Hepatocyte (in vitro differentiated cells): ENCODE data around the gene MSX1. TPM values are rescaled to one million over a fixed set of nuclear protein-coding genes. Genes with fewer than 3 reads are reported as not detected.

Experiments used
- DNase-seq: peaks from one replicate; pipeline ENCODE4 v3.0.0-alpha.2; 2016; ENCODE audit warnings: low spot score
- H2AFZ ChIP-seq: fragments of 200-600 bp; sonication (generic); 2 replicates; pipeline ENCODE4 v1.6.0; 2016; ENCODE audit warnings: antibody characterized with exemption, mild to moderate bottlenecking
- H3K27ac ChIP-seq: fragments of 200-600 bp; sonication (generic); 2 replicates; pipeline ENCODE4 v1.5.1; 2016; ENCODE audit warnings: mild to moderate bottlenecking
- H3K27me3 ChIP-seq: fragments of 200-600 bp; sonication (generic); 2 replicates; pipeline ENCODE4 v1.6.1; 2016
- H3K36me3 ChIP-seq: fragments of 200-600 bp; sonication (generic); replicated peaks from 2 replicates; pipeline ENCODE4 v1.5.1; 2016; ENCODE audit warnings: low read depth; ENCODE audit not compliant: insufficient read depth
- H3K4me1 ChIP-seq: fragments of 200-600 bp; sonication (generic); 2 replicates; pipeline ENCODE4 v1.5.1; 2016; ENCODE audit warnings: mild to moderate bottlenecking, moderate library complexity; ENCODE audit not compliant: insufficient read depth
- H3K4me2 ChIP-seq: fragments of 200-600 bp; sonication (generic); 2 replicates; pipeline ENCODE4 v1.6.0; 2016
- H3K4me3 ChIP-seq: fragments of 200-600 bp; sonication (generic); 2 replicates; pipeline ENCODE4 v1.5.1; 2016; ENCODE audit warnings: mild to moderate bottlenecking
- H3K79me2 ChIP-seq: fragments of 200-600 bp; sonication (generic); 2 replicates; pipeline ENCODE4 v1.6.0; 2017; ENCODE audit warnings: mild to moderate bottlenecking
- H3K9me2 ChIP-seq: fragments of 200-600 bp; sonication (generic); replicated peaks from 2 replicates; pipeline ENCODE4 v1.6.0; 2017; ENCODE audit warnings: mild to moderate bottlenecking; ENCODE audit not compliant: insufficient read depth
- H3K9me3 ChIP-seq: fragments of 200-600 bp; sonication (generic); 2 replicates; pipeline ENCODE4 v1.5.1; 2016; ENCODE audit warnings: low read depth, mild to moderate bottlenecking
- H4K20me1 ChIP-seq: fragments of 200-600 bp; sonication (generic); 2 replicates; pipeline ENCODE4 v1.6.0; 2016; ENCODE audit warnings: mild to moderate bottlenecking; ENCODE audit not compliant: insufficient read depth, poor library complexity, severe bottlenecking
- EZH2 ChIP-seq: fragments of 200-600 bp; sonication (generic); IDR thresholded peaks from 2 replicates; pipeline ENCODE4 v1.6.1; 2016; ENCODE audit warnings: antibody characterized with exemption, mild to moderate bottlenecking, borderline replicate concordance
- EZH2phosphoT487 ChIP-seq: fragments of 200-600 bp; sonication (generic); IDR thresholded peaks from one replicate; pipeline ENCODE4 v1.6.1; 2018; ENCODE audit warnings: antibody characterized with exemption, mild to moderate bottlenecking, low read depth, moderate library complexity; ENCODE audit not compliant: unreplicated experiment, severe bottlenecking
- WGBS: methylation state at CpG from one replicate; pipeline ENCODE4 v1.1.6; 2016; ENCODE audit warnings: low lambda C conversion rate; ENCODE audit errors: missing lambda C conversion rate; 5-methylcytosine and 5-hydroxymethylcytosine counted together
- polyA plus RNA-seq: library from polyadenylated mRNA; unstranded; fragments of >200 nt; fragmentation: Nextera tagmentation; extraction: Ambion mirVana; gene quantifications from 2 replicates; pipeline ENCODE4 v1.2.1, GENCODE V29; 2016
- total RNA-seq: library from RNA; depleted of rRNA; stranded (reverse); fragments of >200 nt; gene quantifications from 2 replicates; pipeline ENCODE4 v1.2.3, GENCODE V29; 2014
- TF ChIP-seq, protein P1 (sequence below): fragments of 200-600 bp; sonication (generic); IDR thresholded peaks from 2 replicates; pipeline ENCODE4 v1.5.1; 2016; ENCODE audit warnings: antibody characterized with exemption, mild to moderate bottlenecking; ENCODE audit not compliant: poor library complexity

Gene MSX1
- total and polyA plus RNA-seq, 2 experiments from 2014 or later, result 25.4 to 30.4 TPM

DNA sequence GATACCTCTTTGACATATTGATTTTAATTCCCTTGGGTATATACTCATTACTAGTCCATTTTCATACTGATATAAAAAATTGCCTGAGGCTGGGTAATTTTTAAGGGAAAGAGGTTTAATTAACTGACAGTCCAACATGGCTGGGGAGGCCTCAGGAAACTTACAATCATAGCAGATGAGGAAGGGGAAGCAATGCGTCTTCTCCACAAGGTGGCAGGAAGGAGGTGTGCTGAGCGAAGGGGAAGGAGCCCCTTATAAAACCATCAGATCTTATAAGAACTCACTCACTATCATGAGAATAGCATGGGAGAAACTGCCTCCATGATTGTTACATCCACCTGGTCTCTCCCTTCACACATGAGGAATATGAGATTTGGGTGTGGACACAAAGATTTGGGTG lies 42.4 kb downstream of the MSX1 start:
- no peak overlapping the region for H3K4me3 ChIP-seq
- WGBS, result 65% methylated on average over 2 of the region's 2 CpGs
- TF ChIP-seq EZH2 (no peak), EZH2phosphoT487 (no peak)
- TF ChIP-seq, protein P1, sequence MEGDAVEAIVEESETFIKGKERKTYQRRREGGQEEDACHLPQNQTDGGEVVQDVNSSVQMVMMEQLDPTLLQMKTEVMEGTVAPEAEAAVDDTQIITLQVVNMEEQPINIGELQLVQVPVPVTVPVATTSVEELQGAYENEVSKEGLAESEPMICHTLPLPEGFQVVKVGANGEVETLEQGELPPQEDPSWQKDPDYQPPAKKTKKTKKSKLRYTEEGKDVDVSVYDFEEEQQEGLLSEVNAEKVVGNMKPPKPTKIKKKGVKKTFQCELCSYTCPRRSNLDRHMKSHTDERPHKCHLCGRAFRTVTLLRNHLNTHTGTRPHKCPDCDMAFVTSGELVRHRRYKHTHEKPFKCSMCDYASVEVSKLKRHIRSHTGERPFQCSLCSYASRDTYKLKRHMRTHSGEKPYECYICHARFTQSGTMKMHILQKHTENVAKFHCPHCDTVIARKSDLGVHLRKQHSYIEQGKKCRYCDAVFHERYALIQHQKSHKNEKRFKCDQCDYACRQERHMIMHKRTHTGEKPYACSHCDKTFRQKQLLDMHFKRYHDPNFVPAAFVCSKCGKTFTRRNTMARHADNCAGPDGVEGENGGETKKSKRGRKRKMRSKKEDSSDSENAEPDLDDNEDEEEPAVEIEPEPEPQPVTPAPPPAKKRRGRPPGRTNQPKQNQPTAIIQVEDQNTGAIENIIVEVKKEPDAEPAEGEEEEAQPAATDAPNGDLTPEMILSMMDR, result no peak
- H2AFZ ChIP-seq, result no peak overlapping the region
- H3K4me1 ChIP-seq, result no peaks in the 10 kb centered on the region
- peaks cover 22% of the 10 kb centered on the region for H3K27me3 ChIP-seq
- H3K9me2 ChIP-seq, result no peaks in the 10 kb centered on the region
- H3K79me2 ChIP-seq, result no peaks in the 10 kb centered on the region
- no peaks in the 10 kb centered on the region for H3K36me3 ChIP-seq
- H4K20me1 ChIP-seq, result no peaks in the 10 kb centered on the region
- no peak overlapping the region for H3K27ac ChIP-seq
- no peaks in the 10 kb centered on the region for H3K9me3 ChIP-seq
- DNase-seq, result no peak
- no peak overlapping the region for H3K4me2 ChIP-seq

DNA sequence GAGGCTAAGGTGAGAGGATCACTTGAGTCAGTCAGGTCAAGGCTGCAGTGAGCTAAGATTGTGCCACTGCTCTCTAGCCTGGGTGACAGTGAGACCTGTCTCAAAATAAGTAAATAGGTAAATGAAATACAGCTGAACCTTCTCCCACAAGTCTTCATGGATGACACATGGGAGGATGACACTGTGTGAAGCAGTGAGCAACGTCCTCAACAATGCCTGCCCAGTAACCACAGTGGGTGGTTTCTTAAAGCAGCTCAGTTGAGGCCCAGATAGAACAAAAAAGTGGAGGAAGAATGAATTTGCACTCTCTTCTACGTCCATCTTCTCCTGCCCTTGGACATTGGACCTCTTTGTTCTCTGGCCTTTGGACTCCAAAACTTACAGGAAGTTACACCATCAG lies 52.7 kb downstream of the MSX1 start:
- H3K36me3 ChIP-seq, result no peaks in the 10 kb centered on the region
- no peak overlapping the region for H3K27ac ChIP-seq
- TF ChIP-seq, protein P1, result no peak
- DNase-seq, result no peak
- H3K9me3 ChIP-seq, result no peaks in the 10 kb centered on the region
- no peaks in the 10 kb centered on the region for H4K20me1 ChIP-seq
- no peak overlapping the region for H2AFZ ChIP-seq
- no peaks in the 10 kb centered on the region for H3K4me1 ChIP-seq
- H3K9me2 ChIP-seq, result no peaks in the 10 kb centered on the region
- WGBS, result 64% methylated on average over 2 of the region's 2 CpGs
- H3K4me2 ChIP-seq, result no peak overlapping the region
- peaks cover 2% of the 10 kb centered on the region for H3K27me3 ChIP-seq
- no peak overlapping the region for H3K4me3 ChIP-seq
- H3K79me2 ChIP-seq, result no peaks in the 10 kb centered on the region

DNA sequence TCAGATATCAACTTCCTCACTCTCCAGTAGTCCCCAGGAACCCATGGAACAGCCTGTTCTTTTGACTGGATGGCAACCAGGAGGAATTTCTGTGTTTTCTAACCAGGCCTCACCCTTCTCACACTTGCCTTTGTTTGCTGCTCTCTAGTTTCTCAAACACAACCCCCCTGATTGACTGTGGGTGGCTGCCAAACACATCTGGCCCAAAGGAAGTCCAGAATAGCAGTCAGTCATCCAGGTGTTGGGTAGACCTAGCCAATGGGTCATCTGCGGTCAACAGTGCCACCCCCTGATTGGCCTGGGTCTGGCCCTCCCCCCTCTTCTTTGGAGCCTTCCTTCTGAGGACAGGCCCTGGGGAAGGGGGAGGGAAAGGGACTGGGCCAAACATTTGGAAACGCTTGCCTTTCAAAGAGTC lies 53.7 kb downstream of the MSX1 start:
- WGBS, result 87% methylated on average over 2 of the region's 2 CpGs
- no peaks in the 10 kb centered on the region for H3K27me3 ChIP-seq
- H3K9me2 ChIP-seq, result no peaks in the 10 kb centered on the region
- no peak overlapping the region for H3K4me2 ChIP-seq
- no peak overlapping the region for H2AFZ ChIP-seq
- H3K4me1 ChIP-seq, result no peaks in the 10 kb centered on the region
- TF ChIP-seq EZH2phosphoT487, result no peak
- TF ChIP-seq EZH2, result no peak
- TF ChIP-seq, protein P1, result no peak
- H3K36me3 ChIP-seq, result no peaks in the 10 kb centered on the region
- H3K79me2 ChIP-seq, result no peaks in the 10 kb centered on the region
- no peak overlapping the region for H3K4me3 ChIP-seq
- no peaks in the 10 kb centered on the region for H3K9me3 ChIP-seq
- DNase-seq, result no peak
- no peaks in the 10 kb centered on the region for H4K20me1 ChIP-seq
- no peak overlapping the region for H3K27ac ChIP-seq

Other genes with a start within 250 kb of the MSX1 start
- gene CYTL1, start 159.8 kb downstream of the MSX1 start, total RNA-seq, result 37.4 and 52.3 TPM in 2 replicates
- gene CYTL1, start 159.8 kb downstream of the MSX1 start, polyA plus RNA-seq, result 39.1 and 55.4 TPM in 2 replicates
- gene STK32B, start 191.8 kb downstream of the MSX1 start, total RNA-seq, result 1.6 and 3.9 TPM in 2 replicates
- 0.51 and 1.00 TPM in 2 replicates for gene STK32B, start 191.8 kb downstream of the MSX1 start, polyA plus RNA-seq